Mesothelial cell of epicardium (in vitro differentiated cells): Measurements from ENCODE around the gene C1QL1. TPM values are rescaled to one million over a fixed set of nuclear protein-coding genes. Genes with fewer than 3 reads are reported as not detected.

Experiments used
- DNase-seq, 2 experiments: peaks; one replicate each; pipeline ENCODE4 v3.0.0; 2021; ENCODE audit warnings: low spot score in 2 of 2; ENCODE audit not compliant: unreplicated experiment in 2 of 2
- H3K27ac Mint-ChIP-seq: 2 replicates; pipeline ENCODE4 v1.8.0; 2021; ENCODE audit warnings: mixed read lengths
- H3K27me3 Mint-ChIP-seq: 2 replicates; pipeline ENCODE4 v1.8.0; 2021; ENCODE audit warnings: low read depth, mixed read lengths
- H3K36me3 Mint-ChIP-seq: 2 replicates; pipeline ENCODE4 v1.8.0; 2021; ENCODE audit warnings: mixed read lengths
- H3K4me1 Mint-ChIP-seq: 2 replicates; pipeline ENCODE4 v1.8.0; 2021; ENCODE audit warnings: mixed read lengths
- H3K4me3 Mint-ChIP-seq: 2 replicates; pipeline ENCODE4 v1.8.0; 2021; ENCODE audit warnings: mild to moderate bottlenecking, moderate library complexity, mixed read lengths
- H3K9me3 Mint-ChIP-seq: 2 replicates; pipeline ENCODE4 v1.8.0; 2021; ENCODE audit warnings: mixed read lengths
- total RNA-seq: library from RNA; stranded (reverse); gene quantifications from 3 replicates; pipeline ENCODE4 v1.2.1, GENCODE V29; 2021
- TF ChIP-seq, protein P1 (sequence below): fragments of 200-600 bp; sonication (generic); IDR thresholded peaks from one replicate; pipeline ENCODE4 v1.5.0; 2021; ENCODE audit warnings: antibody characterized with exemption; ENCODE audit not compliant: unreplicated experiment

The C1QL1 gene
- total RNA-seq, 1 donor from 2014 or later = 3.0 TPM

DNA sequence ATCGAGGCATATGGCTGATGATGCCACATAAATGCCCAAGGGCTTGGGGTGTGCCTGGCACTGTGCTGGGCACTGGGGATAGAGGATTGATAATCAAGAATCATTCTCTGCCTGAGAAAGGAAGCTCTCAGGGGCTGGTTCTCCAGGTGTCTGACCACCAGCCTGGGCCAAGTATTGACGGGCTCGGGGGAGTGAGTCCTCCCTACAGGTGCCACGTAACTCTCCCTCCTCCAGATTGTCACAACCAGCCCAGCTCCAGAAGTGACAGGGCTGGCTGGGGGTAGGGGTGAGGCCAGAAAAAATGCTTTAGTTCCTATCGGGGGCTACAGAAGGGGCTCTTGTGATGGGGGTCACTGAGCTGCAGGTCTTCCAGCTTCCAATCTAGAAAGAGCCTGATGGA is 10.7 kb upstream of the C1QL1 start:
- TF ChIP-seq, protein P1, sequence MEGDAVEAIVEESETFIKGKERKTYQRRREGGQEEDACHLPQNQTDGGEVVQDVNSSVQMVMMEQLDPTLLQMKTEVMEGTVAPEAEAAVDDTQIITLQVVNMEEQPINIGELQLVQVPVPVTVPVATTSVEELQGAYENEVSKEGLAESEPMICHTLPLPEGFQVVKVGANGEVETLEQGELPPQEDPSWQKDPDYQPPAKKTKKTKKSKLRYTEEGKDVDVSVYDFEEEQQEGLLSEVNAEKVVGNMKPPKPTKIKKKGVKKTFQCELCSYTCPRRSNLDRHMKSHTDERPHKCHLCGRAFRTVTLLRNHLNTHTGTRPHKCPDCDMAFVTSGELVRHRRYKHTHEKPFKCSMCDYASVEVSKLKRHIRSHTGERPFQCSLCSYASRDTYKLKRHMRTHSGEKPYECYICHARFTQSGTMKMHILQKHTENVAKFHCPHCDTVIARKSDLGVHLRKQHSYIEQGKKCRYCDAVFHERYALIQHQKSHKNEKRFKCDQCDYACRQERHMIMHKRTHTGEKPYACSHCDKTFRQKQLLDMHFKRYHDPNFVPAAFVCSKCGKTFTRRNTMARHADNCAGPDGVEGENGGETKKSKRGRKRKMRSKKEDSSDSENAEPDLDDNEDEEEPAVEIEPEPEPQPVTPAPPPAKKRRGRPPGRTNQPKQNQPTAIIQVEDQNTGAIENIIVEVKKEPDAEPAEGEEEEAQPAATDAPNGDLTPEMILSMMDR = no peak
- H3K9me3 Mint-ChIP-seq = no peaks in the 10 kb centered on the region
- H3K4me3 Mint-ChIP-seq = no peak overlapping the region
- no peak for DNase-seq
- H3K36me3 Mint-ChIP-seq = no peaks in the 10 kb centered on the region
- no peak overlapping the region for H3K27ac Mint-ChIP-seq
- peaks cover 58% of the 10 kb centered on the region for H3K27me3 Mint-ChIP-seq
- H3K4me1 Mint-ChIP-seq = peaks cover 8% of the 10 kb centered on the region

DNA sequence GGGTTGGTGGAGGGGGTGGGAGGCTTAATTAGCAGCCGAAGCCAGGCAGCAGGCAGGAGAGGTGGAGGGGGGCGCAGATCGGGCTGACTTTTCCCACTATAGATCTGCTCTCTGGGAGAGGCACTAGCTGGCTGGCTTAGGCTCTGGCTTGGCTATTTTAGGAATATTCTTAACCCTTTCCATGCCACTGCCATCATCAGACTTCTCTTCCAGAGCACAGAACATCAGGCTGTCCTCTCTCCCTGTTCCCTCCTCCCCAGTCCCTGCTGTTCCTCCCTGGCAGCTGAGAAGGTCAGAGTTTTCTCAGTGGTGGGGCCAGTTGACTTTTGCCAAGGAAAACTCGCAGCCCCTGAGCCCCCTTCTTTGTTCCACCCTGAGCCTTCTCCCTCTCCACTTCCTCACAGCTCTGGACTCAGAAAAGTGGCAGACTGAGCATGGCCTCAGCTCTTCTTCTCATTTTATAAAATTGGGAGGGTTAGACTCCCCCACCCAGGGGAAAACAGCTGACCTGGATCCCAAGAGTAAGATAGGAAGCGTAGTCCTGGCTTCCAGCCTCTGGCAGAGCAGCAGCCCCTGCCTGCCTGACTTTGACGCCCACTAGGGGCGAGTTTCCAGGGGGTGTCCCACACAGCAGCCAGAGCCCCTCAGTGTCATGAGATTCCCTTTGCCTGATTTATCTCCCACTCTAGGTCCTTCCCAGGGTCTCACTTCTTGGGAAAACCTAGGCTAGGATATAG is 9.9 kb upstream of the C1QL1 start:
- no peak overlapping the region for H3K4me3 Mint-ChIP-seq
- peaks cover 62% of the 10 kb centered on the region for H3K27me3 Mint-ChIP-seq
- no peak for DNase-seq
- no peaks in the 10 kb centered on the region for H3K9me3 Mint-ChIP-seq
- H3K4me1 Mint-ChIP-seq = peaks cover 8% of the 10 kb centered on the region
- TF ChIP-seq, protein P1 = no peak
- H3K27ac Mint-ChIP-seq = peak overlapping the region; percentile 66
- no peaks in the 10 kb centered on the region for H3K36me3 Mint-ChIP-seq

DNA sequence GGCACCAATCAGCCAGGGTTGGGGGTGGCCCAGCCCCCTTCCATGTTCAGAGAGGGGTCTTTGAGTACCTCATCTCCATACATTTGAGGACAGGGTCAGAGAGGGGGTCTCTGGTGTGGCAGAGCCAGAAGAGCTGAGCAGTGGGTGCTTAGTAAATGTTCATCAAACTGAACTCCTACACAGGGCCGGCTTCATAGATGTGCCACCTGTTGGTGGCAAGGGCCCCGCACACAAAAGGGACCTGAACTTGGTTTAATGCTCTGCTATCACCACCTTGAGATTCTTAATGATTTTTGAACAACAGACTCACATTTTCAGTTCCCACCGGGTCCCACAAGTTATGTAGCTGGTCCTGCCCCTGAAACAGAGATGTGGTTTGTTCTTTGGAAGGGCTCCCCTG is 9.0 kb upstream of the C1QL1 start:
- H3K27me3 Mint-ChIP-seq = peaks cover 67% of the 10 kb centered on the region
- no peak overlapping the region for H3K27ac Mint-ChIP-seq
- no peaks in the 10 kb centered on the region for H3K9me3 Mint-ChIP-seq
- H3K36me3 Mint-ChIP-seq = no peaks in the 10 kb centered on the region
- TF ChIP-seq, protein P1 = no peak
- H3K4me1 Mint-ChIP-seq = peaks cover 8% of the 10 kb centered on the region
- DNase-seq = no peak
- no peak overlapping the region for H3K4me3 Mint-ChIP-seq

DNA sequence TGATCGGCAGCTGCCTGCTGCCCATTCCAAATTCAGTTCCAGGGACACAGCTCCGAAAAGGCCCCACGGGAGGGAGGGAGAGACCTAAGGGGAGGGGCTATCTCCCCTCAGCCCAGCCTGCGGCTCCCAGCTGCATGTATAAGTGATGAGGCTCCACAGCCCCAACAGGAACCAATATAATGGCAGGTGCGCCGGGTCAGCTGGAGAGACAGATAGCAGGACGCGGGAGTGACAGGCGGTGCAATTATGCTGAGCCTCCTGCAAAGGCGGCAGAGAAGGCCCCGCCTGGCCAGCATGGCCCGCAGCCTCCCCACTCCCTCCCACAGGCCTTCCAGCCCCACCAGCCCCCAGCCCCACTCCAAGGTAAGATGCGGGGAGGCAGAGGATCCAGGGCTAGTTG is 8.1 kb upstream of the C1QL1 start:
- Mint-ChIP-seq H3K4me1 (peaks cover 8% of the 10 kb centered on the region), H3K9me3 (no peaks in the 10 kb centered on the region), H3K36me3 (no peaks in the 10 kb centered on the region), H3K27me3 (peaks cover 71% of the 10 kb centered on the region), H3K4me3 (no peak overlapping the region), H3K27ac (no peak overlapping the region)
- TF ChIP-seq, protein P1 = no peak
- no peak for DNase-seq

DNA sequence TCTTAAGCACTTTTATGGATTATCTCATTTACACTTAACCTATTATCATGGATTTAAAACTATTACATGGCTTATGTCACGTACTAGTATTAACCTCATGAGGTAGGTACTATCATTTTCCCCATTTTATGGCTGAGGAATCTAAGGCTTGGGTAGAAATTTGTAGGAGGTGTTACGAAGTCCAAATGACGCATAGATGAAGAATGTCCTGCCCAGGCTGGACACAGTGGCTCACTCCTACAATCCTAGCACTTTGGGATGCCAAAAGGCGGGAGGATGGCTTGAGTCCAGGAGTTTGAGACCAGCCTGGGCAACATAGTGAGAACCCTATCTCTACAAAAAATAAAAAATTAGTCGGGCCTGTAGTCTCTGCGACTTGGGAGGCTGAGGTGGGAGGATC is 4.8 kb upstream of the C1QL1 start:
- Mint-ChIP-seq H3K27ac (no peak overlapping the region), H3K27me3 (peaks cover 82% of the 10 kb centered on the region), H3K4me3 (no peak overlapping the region), H3K4me1 (peaks cover 18% of the 10 kb centered on the region), H3K36me3 (no peaks in the 10 kb centered on the region), H3K9me3 (no peaks in the 10 kb centered on the region)
- DNase-seq = no peak
- TF ChIP-seq, protein P1 = no peak
